Measurements from ENCODE around the gene SNX10. TPM values are rescaled to one million over a fixed set of nuclear protein-coding genes. Genes with fewer than 3 reads are reported as not detected.

The SNX10 gene
- total RNA-seq, 1 experiment from 2014 or later: 9.4 TPM

- H3K36me3 Mint-ChIP-seq (ENCODE audit: insufficient read depth in 1 of 3, low read depth in 3 of 3): peaks cover 0 to 13% (median 0%) of the 10 kb centered on the region in 3 experiments; a peak in 3 of 7 replicates
- no peaks in the 10 kb centered on the region for H3K79me2 ChIP-seq (ENCODE audit: insufficient read depth, low read length)
- H4K5ac ChIP-seq (ENCODE audit: insufficient read length, low read depth, low read length): no peak overlapping the region
- H3K14ac ChIP-seq (ENCODE audit: insufficient read depth, low read length): no peak overlapping the region
- H3K4me1 ChIP-seq (ENCODE audit: insufficient read depth, low read length): no peaks in the 10 kb centered on the region
- H2AK5ac ChIP-seq (ENCODE audit: insufficient read length, low read length): no peak overlapping the region
- no peak overlapping the region for H3K27ac Mint-ChIP-seq
- H3K79me1 ChIP-seq (ENCODE audit: insufficient read depth, low read depth, low read length, poor library complexity, severe bottlenecking): no peaks in the 10 kb centered on the region
- H2AFZ ChIP-seq (ENCODE audit: low read length): no peak overlapping the region
- H3K23ac ChIP-seq (ENCODE audit: insufficient read length, low read depth, low read length): no peak overlapping the region
- WGBS (ENCODE audit: extremely low coverage, insufficient read length, low lambda C conversion rate): no CpG with 5 or more reads among the region's 5 CpGs
- no peaks in the 10 kb centered on the region for H3K27me3 ChIP-seq (ENCODE audit: insufficient read depth, low read length)
- no peaks in the 10 kb centered on the region for H3K9me3 ChIP-seq (ENCODE audit: control insufficient read depth, low read depth, low read length)
- H3K4me2 ChIP-seq (ENCODE audit: insufficient read depth, insufficient read length, low read length): no peak overlapping the region
- no peaks in the 10 kb centered on the region for H4K20me1 ChIP-seq (ENCODE audit: control insufficient read depth, insufficient read depth, insufficient read length)
- no peak overlapping the region for H3K18ac ChIP-seq (ENCODE audit: insufficient read length, low read depth, low read length)
- H3K27me3 Mint-ChIP-seq (ENCODE audit: low read depth): no peaks in the 10 kb centered on the region; the same call in 1 of the 2 replicates
- no peak overlapping the region for H3K4me3 Mint-ChIP-seq
- no peak overlapping the region for H3K56ac ChIP-seq (ENCODE audit: insufficient read length, low read depth, low read length)
- H3K9me3 Mint-ChIP-seq: peaks cover 0 to 2% of the 10 kb centered on the region in 2 experiments; a peak in 1 of 5 replicates
- H2BK5ac ChIP-seq (ENCODE audit: insufficient read length, low read length): no peak overlapping the region
- H3K4me1 Mint-ChIP-seq: no peaks in the 10 kb centered on the region
- H3K4ac ChIP-seq (ENCODE audit: low read depth, low read length): no peak overlapping the region
- TF ChIP-seq, protein P1, sequence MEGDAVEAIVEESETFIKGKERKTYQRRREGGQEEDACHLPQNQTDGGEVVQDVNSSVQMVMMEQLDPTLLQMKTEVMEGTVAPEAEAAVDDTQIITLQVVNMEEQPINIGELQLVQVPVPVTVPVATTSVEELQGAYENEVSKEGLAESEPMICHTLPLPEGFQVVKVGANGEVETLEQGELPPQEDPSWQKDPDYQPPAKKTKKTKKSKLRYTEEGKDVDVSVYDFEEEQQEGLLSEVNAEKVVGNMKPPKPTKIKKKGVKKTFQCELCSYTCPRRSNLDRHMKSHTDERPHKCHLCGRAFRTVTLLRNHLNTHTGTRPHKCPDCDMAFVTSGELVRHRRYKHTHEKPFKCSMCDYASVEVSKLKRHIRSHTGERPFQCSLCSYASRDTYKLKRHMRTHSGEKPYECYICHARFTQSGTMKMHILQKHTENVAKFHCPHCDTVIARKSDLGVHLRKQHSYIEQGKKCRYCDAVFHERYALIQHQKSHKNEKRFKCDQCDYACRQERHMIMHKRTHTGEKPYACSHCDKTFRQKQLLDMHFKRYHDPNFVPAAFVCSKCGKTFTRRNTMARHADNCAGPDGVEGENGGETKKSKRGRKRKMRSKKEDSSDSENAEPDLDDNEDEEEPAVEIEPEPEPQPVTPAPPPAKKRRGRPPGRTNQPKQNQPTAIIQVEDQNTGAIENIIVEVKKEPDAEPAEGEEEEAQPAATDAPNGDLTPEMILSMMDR (conservative IDR thresholded peaks at IDR 0.05): no peak
- no peak overlapping the region for H2BK12ac ChIP-seq (ENCODE audit: insufficient read length, low read depth, low read length)
- no peak overlapping the region for H3K27ac ChIP-seq (ENCODE audit: insufficient read length, low read depth, low read length)
- H3K23me2 ChIP-seq (ENCODE audit: insufficient read length, low read depth, low read length, poor library complexity, severe bottlenecking): no peaks in the 10 kb centered on the region
- DNase-seq: no peak
- H3K9ac ChIP-seq (ENCODE audit: extremely low read depth, insufficient read length, low read length): no peak overlapping the region
- H3T11ph ChIP-seq (ENCODE audit: low read length): no peak overlapping the region
- H4K91ac ChIP-seq (ENCODE audit: insufficient read length, low read depth, low read length): no peak overlapping the region
- H2BK20ac ChIP-seq (ENCODE audit: low read depth, low read length, poor library complexity, severe bottlenecking): no peak overlapping the region
- H2BK15ac ChIP-seq (ENCODE audit: low read depth, low read length): no peak overlapping the region
- H2BK120ac ChIP-seq (ENCODE audit: low read depth, low read length, poor library complexity, severe bottlenecking): no peak overlapping the region
- no peak overlapping the region for H4K8ac ChIP-seq (replicated peaks; ENCODE audit: insufficient read length, low read depth, low read length)
Observed at GRCh38 chr7:26409661-26410547, 118.2 kb downstream of the SNX10 start.

All from H9 (cell line).